Activated naive CD4-positive, alpha-beta T cell treated with anti-CD3 and anti-CD28 coated beads, Interleukin-2, amount 50 U/mL, for 24 hours (primary cell): ENCODE measurements around the gene PTP4A2.
"Not testable (repeated sequence)": the region's sequence is repeated elsewhere in the genome, so short reads cannot be mapped to it uniquely, and the experiment has no call there.

Experiments
- H3K27ac Mint-ChIP-seq: one replicate; pipeline ENCODE4 v1.8.0; 2021; ENCODE audit warnings: mild to moderate bottlenecking, mixed read lengths
- H3K27me3 Mint-ChIP-seq: one replicate; pipeline ENCODE4 v1.8.0; 2021; ENCODE audit warnings: mixed read lengths
- H3K36me3 Mint-ChIP-seq: one replicate; pipeline ENCODE4 v1.8.0; 2021; ENCODE audit warnings: mixed read lengths
- H3K4me1 Mint-ChIP-seq: one replicate; pipeline ENCODE4 v1.8.0; 2021; ENCODE audit warnings: mixed read lengths
- H3K4me3 Mint-ChIP-seq: one replicate; pipeline ENCODE4 v1.8.0; 2021; ENCODE audit warnings: mild to moderate bottlenecking, mixed read lengths
- H3K9me3 Mint-ChIP-seq: one replicate; pipeline ENCODE4 v1.8.0; 2021; ENCODE audit warnings: mixed read lengths

The PTP4A2 gene

GRCh38 chr1:31957701-31958674, 19.8 kb upstream of the PTP4A2 start:
- no peaks in the 10 kb centered on the region for H3K36me3 Mint-ChIP-seq
- H3K4me3 Mint-ChIP-seq = peak overlapping the region; percentile 69
- H3K9me3 Mint-ChIP-seq = no peaks in the 10 kb centered on the region
- peak overlapping the region; percentile 89 for H3K27ac Mint-ChIP-seq
- H3K4me1 Mint-ChIP-seq = peaks cover 62% of the 10 kb centered on the region
- no peaks in the 10 kb centered on the region for H3K27me3 Mint-ChIP-seq

DNA sequence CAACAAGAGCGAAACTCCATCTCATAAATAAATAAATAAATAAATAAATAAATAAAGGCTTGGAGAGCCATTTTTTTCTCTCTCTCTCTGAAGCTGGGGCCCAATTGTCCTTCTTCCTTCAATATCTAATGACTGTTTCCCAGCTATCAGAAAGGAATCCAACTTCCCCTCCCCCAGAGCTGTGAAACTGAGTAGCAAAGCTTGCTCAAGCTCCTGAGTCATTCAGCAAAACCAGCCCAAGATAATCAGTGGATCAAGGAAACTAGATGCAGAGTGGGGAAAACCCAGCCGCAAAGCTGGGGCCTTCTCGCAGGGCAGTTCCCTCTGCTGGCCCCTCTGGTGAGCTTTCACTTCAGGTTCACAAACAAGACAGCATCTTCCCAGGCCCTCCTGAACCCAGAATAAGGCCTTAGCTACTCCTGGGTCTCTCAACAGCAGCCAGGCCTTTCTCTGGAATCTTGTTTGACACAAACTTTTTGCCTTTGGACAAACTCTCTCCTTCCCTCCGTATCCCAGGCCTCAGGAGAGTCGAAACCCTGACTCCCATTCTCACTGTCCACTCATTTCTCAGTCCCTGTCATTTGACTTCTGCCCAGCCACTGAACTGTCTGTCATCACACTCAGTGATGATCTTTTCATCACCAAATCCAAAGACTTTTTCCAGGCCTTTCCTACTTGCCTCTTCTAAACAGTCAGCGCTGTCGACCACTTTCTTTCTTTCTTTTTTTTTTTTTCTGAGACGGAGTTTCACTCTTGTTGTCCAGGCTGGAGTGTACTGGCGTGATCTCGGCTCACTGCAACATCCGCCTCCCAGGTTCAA, 18.0 kb upstream of the PTP4A2 start:
- H3K4me1 Mint-ChIP-seq = peaks cover 62% of the 10 kb centered on the region
- H3K36me3 Mint-ChIP-seq = no peaks in the 10 kb centered on the region
- peak overlapping the region; percentile 98 for H3K27ac Mint-ChIP-seq
- H3K4me3 Mint-ChIP-seq = peak overlapping the region; percentile 81
- H3K27me3 Mint-ChIP-seq = no peaks in the 10 kb centered on the region
- no peaks in the 10 kb centered on the region for H3K9me3 Mint-ChIP-seq

DNA sequence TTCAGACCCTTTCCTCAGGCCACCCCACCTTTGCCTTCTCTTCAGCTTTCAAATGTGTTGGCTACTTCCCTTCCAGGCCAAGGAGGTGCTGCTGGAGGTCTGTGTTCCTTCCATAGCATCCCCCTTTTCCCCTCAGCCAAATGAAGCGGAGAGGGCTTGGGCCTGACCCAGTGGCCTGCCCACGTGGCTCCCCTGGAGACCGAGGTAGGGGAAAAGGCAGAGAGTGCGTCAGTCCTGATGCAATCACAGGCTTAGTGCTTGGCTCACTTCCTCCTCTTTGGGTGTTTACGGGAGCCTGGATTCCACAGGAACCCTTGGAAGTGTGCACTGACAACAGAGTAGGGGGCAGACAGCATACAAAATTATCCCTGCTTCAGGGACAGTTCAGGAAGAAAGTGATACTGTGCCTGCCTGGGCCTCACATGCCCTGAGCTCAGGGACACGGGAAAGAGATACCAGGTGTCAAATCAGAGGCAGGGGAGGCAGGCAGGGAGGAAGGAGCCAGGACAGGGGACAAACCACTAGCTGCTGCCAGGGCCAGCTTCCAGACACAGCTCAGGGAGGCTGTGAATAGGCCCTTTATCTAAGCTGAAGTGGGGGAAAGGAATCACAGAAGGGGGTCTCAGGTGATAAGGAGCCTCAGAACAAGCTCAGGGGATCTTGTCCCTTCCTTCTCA, 16.6 kb upstream of the PTP4A2 start:
- H3K36me3 Mint-ChIP-seq = no peaks in the 10 kb centered on the region
- peaks cover 60% of the 10 kb centered on the region for H3K4me1 Mint-ChIP-seq
- no peak overlapping the region for H3K4me3 Mint-ChIP-seq

DNA sequence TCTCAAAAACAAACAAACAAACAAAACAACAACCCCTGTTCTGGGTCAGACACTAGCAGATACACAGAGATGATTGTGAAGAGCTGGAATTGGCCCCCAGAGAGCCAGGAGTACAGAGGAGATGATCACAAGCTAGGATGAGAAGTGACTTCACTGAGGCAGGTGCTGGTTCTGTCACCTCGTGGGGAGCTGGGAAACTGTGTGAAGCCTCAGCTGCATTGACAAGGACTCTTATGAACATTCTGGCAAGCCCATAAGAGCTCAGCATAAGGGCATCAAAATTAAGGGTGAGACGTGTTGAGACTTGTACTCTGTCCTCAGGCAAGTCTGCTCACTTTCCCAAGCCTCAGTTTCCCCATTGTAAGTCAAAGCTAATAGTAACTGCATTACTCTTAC, 14.7 kb upstream of the PTP4A2 start:
- Mint-ChIP-seq H3K27ac (no peak overlapping the region), H3K9me3 (no peaks in the 10 kb centered on the region), H3K36me3 (no peaks in the 10 kb centered on the region), H3K4me3 (no peak overlapping the region), H3K4me1 (peaks cover 47% of the 10 kb centered on the region), H3K27me3 (no peaks in the 10 kb centered on the region)

More for the DNA sequence above, 16.6 kb upstream of the PTP4A2 start:
- H3K9me3 Mint-ChIP-seq = no peaks in the 10 kb centered on the region
- H3K27me3 Mint-ChIP-seq = no peaks in the 10 kb centered on the region
- peak overlapping the region; percentile 90 for H3K27ac Mint-ChIP-seq

GRCh38 chr1:31951276-31951675, 13.1 kb upstream of the PTP4A2 start:
- no peaks in the 10 kb centered on the region for H3K9me3 Mint-ChIP-seq
- H3K4me1 Mint-ChIP-seq = peaks cover 45% of the 10 kb centered on the region
- no peaks in the 10 kb centered on the region for H3K27me3 Mint-ChIP-seq
- H3K27ac Mint-ChIP-seq = peak overlapping the region; percentile 60
- no peak overlapping the region for H3K4me3 Mint-ChIP-seq
- no peaks in the 10 kb centered on the region for H3K36me3 Mint-ChIP-seq

GRCh38 chr1:31949862-31950261, 11.7 kb upstream of the PTP4A2 start:
- no peaks in the 10 kb centered on the region for H3K9me3 Mint-ChIP-seq
- no peaks in the 10 kb centered on the region for H3K36me3 Mint-ChIP-seq
- no peak overlapping the region for H3K4me3 Mint-ChIP-seq
- no peaks in the 10 kb centered on the region for H3K27me3 Mint-ChIP-seq
- peaks cover 41% of the 10 kb centered on the region for H3K4me1 Mint-ChIP-seq
- H3K27ac Mint-ChIP-seq = peak overlapping the region; percentile 55

- H3K36me3 Mint-ChIP-seq, H3K27me3 Mint-ChIP-seq, H3K4me3 Mint-ChIP-seq, H3K9me3 Mint-ChIP-seq: not testable (repeated sequence)
- Mint-ChIP-seq H3K27ac (peak overlapping the region; percentile 62), H3K4me1 (peaks cover 37% of the 10 kb centered on the region)
Measured at GRCh38 chr1:31945677-31946076, 7.5 kb upstream of the PTP4A2 start.

DNA sequence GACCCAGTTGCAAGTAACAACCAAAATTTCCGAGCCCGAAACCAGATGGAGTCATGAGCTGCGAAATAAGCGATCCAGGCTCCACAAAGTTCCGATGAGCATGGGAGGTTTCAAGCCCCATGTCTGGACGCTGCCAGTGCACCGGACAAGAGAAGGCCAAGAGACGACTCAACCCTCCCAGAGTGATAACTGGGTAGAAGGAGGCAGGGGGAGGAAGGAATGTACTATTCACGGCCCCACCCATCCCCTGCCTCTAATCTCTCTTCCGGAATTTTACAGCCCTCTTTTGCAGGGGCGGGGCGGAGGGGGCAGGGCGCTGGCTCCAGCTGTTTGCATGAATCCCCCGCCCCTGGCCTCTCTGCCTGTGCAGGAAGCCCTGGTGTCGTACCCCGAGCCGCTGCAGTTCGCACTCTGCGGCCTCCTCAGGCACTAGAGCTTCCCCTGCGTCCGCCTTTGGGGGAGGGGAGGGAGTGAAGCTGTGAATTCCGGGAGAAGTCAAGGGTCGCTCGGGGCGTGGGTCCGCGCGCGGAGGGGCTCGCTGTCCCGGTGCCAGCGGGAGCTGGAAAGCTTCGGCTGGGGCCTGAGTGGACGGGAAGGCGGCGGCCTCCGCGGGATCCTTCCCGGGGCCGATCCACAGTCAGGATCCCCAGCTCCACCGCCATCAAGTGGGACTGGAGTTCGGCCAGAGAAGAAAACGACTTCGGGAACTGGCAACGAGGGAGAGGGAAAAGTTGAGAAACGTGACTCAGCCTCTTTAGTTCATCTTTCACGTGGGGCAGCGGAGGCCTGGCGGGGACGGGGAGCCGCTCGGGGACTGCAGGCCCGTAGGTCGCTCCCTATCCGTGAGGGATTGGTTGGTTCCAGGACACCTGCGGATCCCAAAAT, 6.3 kb upstream of the PTP4A2 start:
- Mint-ChIP-seq H3K27ac (peak overlapping the region; percentile 96), H3K4me3 (peak overlapping the region; percentile 74), H3K9me3 (no peaks in the 10 kb centered on the region), H3K36me3 (no peaks in the 10 kb centered on the region), H3K4me1 (peaks cover 48% of the 10 kb centered on the region), H3K27me3 (no peaks in the 10 kb centered on the region)

DNA sequence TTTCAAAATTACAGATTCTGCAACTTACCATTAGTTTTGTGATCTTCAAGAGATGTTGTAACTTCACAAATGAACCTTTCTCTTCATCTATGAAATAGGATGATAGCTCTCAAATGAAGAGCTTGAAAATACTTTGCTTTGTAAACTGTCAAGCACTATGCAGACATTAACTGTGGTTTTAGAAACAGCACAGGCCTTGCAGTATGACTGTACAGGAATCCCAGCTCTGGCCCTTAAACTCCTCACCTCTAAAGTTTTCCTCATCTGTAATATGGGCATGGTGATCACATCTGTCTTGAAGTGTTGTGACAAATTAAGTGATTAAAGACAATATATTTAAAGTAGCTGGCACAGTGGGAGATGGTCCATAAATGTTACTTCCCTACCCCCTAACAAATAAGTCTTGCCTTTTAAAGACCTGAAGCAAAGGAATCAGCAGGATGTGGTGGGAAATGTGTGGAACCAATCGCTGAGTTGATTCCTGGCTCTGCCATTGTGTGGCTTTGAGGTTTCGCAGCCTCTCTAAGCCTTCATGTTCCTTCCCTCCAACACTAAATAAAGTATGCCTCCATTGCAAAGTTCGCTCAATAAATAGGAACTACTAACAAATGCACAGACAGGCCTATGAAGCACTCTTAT, 5.5 kb upstream of the PTP4A2 start:
- Mint-ChIP-seq H3K27me3 (no peaks in the 10 kb centered on the region), H3K36me3 (no peaks in the 10 kb centered on the region), H3K4me3 (peak overlapping the region; percentile 74), H3K27ac (peak overlapping the region; percentile 96), H3K4me1 (peaks cover 54% of the 10 kb centered on the region), H3K9me3 (no peaks in the 10 kb centered on the region)

- H3K36me3 Mint-ChIP-seq, H3K9me3 Mint-ChIP-seq, H3K27me3 Mint-ChIP-seq, H3K4me3 Mint-ChIP-seq: not testable (repeated sequence)
- Mint-ChIP-seq H3K27ac (peak overlapping the region; percentile 87), H3K4me1 (peaks cover 54% of the 10 kb centered on the region)
Measured at GRCh38 chr1:31942061-31942460, 3.9 kb upstream of the PTP4A2 start.

DNA sequence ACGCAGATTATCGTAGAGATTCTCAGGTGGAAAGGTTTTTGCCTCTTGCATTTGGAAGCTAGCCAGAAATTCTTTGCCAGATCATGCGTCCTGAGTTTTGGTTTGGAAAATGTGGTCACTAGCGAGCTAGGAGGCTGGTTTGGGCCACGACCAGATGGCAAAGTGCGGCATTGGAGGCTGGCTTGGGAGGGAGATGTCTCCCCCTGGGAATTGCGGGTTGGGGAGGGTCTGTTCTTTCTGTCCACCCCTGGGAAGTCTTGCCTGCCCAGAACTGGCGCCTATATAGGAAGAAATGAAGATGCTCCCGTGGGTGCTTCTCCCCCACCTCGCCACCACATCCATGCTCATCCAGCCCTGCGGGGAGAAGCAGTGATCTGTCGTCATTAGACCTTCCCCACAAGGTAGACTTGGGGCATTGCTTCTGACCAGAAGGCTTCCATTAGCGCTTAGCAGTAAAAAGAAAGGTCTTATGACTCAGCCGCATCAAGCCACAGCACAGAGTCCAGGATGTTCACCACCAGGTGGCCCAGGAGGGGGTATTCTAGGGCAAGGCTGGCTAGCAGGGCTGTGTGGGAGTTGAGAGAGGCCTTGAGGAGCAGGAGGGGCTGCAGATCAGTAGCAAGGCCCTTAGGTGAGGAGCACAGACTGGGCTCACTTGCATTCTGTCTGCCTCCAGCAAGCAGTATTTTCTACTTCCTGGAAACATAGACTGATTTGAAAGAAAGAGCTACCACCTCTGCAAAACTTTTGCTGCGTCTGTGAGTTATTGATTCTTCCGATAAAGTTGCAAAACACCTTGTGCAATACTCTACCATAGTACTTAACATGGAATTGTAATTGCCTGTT, 1.5 kb upstream of the PTP4A2 start:
- peaks cover 5% of the 10 kb centered on the region for H3K36me3 Mint-ChIP-seq
- no peaks in the 10 kb centered on the region for H3K27me3 Mint-ChIP-seq
- H3K9me3 Mint-ChIP-seq = no peaks in the 10 kb centered on the region
- peak overlapping the region; percentile 85 for H3K27ac Mint-ChIP-seq
- H3K4me1 Mint-ChIP-seq = peaks cover 58% of the 10 kb centered on the region
- peak overlapping the region; percentile 57 for H3K4me3 Mint-ChIP-seq

- Mint-ChIP-seq H3K4me1 (peaks cover 63% of the 10 kb centered on the region), H3K36me3 (peaks cover 5% of the 10 kb centered on the region), H3K27me3 (no peaks in the 10 kb centered on the region), H3K9me3 (no peaks in the 10 kb centered on the region), H3K27ac (peak overlapping the region; percentile 98), H3K4me3 (peak overlapping the region; percentile 99)
Measured at GRCh38 chr1:31937300-31938183, 626 bp downstream of the PTP4A2 start.

DNA sequence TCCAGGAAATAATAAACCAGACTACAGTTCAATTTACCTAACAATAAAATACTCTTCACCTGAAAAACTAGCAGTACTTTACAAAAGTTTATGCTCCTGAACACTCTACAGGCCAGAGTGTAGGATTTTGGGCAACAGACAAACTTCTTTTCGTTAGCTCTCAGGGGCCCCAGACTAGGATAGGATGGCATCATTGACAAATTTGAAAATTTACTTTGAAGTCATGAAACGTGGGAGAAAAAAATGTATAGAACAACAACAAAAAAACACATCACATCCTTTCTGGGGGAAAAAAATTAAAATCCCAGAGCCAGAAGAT, 1.2 kb downstream of the PTP4A2 start:
- no peaks in the 10 kb centered on the region for H3K27me3 Mint-ChIP-seq
- H3K36me3 Mint-ChIP-seq = peaks cover 5% of the 10 kb centered on the region
- no peaks in the 10 kb centered on the region for H3K9me3 Mint-ChIP-seq
- peak overlapping the region; percentile 98 for H3K27ac Mint-ChIP-seq
- H3K4me3 Mint-ChIP-seq = peak overlapping the region; percentile 99
- peaks cover 65% of the 10 kb centered on the region for H3K4me1 Mint-ChIP-seq
